Astrocyte of the cerebellum (primary cell): ENCODE results near the gene RANBP3.
"Not testable (repeated sequence)": the region's sequence is repeated elsewhere in the genome, so short reads cannot be mapped to it uniquely, and the experiment has no call there.

Experiments
- DNase-seq: peaks from one replicate; pipeline ENCODE4 v3.0.0-alpha.2; 2011; ENCODE audit warnings: low read depth
- H3K4me3 ChIP-seq: 2 replicates; pipeline ENCODE4 v1.5.1; 2011; ENCODE audit warnings: mild to moderate bottlenecking, low read depth, low read length, moderate library complexity
- in situ Hi-C: cut with HindIII; loops from 2 replicates; pipeline ENCODE4 v1.10.0; 2017; ENCODE audit warnings: low sequenced_read_pairs
- TF ChIP-seq, protein P1 (sequence below): IDR thresholded peaks from 2 replicates; pipeline ENCODE4 v1.5.1; 2012; ENCODE audit warnings: low read length, low read depth, moderate library complexity, mild to moderate bottlenecking; ENCODE audit errors: missing control alignments

The RANBP3 gene

DNA sequence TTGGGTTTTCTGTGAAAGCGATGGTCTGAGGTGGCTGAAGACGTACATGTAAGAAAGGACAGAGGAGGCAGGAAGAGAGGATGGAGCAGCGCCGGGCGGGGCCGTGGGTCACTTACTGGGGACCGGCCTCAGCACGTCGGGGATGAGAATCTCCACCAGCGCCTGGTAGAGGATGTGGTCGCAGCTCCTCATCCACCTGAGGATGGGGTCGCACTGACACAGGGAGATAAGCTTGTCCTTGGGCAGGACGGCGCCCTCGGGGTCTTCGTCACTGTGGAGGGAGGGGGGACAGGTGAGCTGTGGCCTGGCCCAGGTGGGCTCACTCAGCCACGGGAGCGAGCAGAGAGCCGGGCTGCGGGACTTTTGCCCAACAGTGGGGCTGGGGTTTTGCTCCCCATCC lies 29.0 kb upstream of the RANBP3 start:
- in situ Hi-C loops: no loop called here
- H3K4me3 ChIP-seq: no peak overlapping the region
- TF ChIP-seq, protein P1, sequence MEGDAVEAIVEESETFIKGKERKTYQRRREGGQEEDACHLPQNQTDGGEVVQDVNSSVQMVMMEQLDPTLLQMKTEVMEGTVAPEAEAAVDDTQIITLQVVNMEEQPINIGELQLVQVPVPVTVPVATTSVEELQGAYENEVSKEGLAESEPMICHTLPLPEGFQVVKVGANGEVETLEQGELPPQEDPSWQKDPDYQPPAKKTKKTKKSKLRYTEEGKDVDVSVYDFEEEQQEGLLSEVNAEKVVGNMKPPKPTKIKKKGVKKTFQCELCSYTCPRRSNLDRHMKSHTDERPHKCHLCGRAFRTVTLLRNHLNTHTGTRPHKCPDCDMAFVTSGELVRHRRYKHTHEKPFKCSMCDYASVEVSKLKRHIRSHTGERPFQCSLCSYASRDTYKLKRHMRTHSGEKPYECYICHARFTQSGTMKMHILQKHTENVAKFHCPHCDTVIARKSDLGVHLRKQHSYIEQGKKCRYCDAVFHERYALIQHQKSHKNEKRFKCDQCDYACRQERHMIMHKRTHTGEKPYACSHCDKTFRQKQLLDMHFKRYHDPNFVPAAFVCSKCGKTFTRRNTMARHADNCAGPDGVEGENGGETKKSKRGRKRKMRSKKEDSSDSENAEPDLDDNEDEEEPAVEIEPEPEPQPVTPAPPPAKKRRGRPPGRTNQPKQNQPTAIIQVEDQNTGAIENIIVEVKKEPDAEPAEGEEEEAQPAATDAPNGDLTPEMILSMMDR: no peak
- DNase-seq: no peak

- DNase-seq, H3K4me3 ChIP-seq, in situ Hi-C loops: not testable (repeated sequence)
Observed at GRCh38 chr19:6006070-6006446, 28.1 kb upstream of the RANBP3 start.

GRCh38 chr19:6005321-6006069 lies 27.6 kb upstream of the RANBP3 start:
- TF ChIP-seq, protein P1: no peak
- DNase-seq: no peak
- no peak overlapping the region for H3K4me3 ChIP-seq
- in situ Hi-C loops: no loop called here

- in situ Hi-C loops: no loop called here
Observed at GRCh38 chr19:6003976-6004375, 26.0 kb upstream of the RANBP3 start.

DNA sequence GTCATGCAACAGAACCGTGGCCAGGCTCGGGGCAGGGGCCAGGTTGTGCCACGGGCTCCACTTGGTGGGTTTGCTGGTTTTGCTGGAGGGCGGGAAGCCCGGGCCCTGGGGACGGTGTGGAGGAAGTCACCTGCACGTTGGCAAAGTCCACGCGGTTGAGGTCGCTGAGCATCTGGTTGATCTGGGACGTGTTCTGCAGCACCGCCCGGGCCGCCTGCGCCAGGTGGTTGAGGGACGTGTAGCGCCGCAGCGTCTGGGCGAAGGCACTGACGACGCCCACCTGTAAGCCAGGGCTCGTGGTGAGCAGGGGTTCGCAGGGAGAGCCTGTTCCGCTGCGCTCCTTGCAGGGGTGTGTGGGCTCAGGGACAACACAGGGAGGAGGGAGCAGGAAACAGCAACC lies 24.7 kb upstream of the RANBP3 start:
- in situ Hi-C loops: no loop called here
- TF ChIP-seq, protein P1: no peak

More at GRCh38 chr19:6003976-6004375, 26.0 kb upstream of the RANBP3 start:
- TF ChIP-seq, protein P1: no peak
- no peak overlapping the region for H3K4me3 ChIP-seq
- DNase-seq: no peak

DNA sequence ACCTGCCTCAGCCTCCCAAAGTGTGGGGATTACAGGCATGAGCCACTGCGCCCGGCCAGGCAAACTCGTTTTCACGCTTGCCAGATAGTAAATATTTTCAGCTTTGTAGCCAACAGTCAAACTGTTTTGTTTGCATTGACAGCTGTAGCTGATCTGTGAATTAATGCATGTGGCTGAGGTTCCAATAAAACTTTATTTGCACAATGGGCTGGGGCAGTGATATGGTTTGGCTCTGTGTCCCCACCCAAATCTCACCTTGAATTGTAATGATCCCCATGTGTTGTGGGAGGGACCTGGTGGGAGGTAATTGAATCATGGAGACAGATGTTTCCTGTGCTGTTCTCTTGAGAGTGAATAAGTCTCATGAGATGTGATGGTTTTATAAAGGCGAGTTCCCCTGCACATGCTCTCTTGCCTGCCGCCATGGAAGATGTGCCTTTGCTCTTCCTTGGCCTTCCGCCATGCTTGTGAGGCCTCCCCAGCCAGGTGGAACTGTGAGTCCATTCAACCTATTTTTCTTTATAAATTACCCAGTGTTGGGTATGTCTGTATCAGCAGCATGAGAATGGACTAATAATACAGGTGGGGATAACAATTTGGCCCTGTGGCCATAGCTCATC lies 22.4 kb upstream of the RANBP3 start:
- no peak for DNase-seq
- in situ Hi-C loops: no loop called here
- TF ChIP-seq, protein P1: no peak
- H3K4me3 ChIP-seq: no peak overlapping the region

More for the DNA sequence above, 24.7 kb upstream of the RANBP3 start:
- no peak for DNase-seq
- H3K4me3 ChIP-seq: no peak overlapping the region

DNA sequence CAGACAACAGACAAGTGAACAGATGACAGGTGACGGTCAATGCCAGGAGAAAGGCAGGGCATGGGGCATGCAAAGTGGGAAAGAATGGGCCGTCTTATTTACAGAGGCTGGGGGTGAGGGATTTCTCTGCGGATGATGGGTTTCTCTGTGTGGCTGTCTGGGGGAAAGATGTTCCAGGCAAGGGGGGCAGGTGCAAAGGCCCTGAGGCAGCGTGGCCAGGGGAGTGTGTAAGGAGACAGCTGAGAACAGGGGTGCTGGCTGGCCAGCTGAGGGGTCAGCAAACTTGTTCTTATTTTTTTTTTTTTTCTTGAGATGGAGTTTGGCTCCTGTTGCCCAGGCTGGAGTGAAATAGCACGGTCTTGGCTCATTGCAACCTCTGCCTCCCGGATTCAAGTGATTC lies 21.8 kb upstream of the RANBP3 start:
- no peak for DNase-seq
- TF ChIP-seq, protein P1: no peak
- in situ Hi-C loops: no loop called here
- no peak overlapping the region for H3K4me3 ChIP-seq
